ENCODE data around the gene CALR3. TPM values are rescaled to one million over a fixed set of nuclear protein-coding genes. Genes with fewer than 3 reads are reported as not detected.

The CALR3 gene
- total RNA-seq, 4 donors from 2014 or later, result not detected

DNA sequence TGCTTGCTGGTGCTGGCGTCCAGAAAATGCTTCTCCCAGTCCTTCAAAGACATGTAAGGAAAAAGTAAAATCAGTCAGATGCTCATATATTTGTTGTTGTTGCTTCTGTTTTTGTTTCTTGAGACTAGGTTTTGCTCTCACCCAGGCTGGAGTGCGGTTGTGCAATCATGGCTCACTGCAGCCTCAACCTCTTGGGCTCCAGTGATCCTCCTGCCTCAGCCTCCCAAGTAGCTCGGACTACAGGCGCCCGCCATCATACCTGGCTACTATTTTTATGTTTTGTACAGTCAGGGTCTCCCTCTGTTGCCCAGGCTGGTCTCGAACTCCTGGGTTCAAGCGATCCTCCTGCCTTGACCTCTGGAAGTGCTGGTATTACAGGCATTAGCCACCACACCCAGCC, 13.2 kb downstream of the CALR3 start:
- DNase-seq, result no peak
- intact Hi-C loops (cut with DNase I; ENCODE audit: low total_unique reads), result no loop called here
- Histone ChIP-seq H3K4me1 (no peaks in the 10 kb centered on the region), H3K4me3 (no peak overlapping the region), H3K36me3 (no peaks in the 10 kb centered on the region), H3K27ac (no peak overlapping the region), H3K27me3 (no peaks in the 10 kb centered on the region), H3K9me3 (no peaks in the 10 kb centered on the region)
- WGBS, 2 donors (ENCODE audit: low coverage in 1 of 2), result 92 to 100% methylated on average over 1 to 7 of the region's 7 CpGs
- no peak for TF ChIP-seq POLR2AphosphoS5 (IDR thresholded peaks at IDR 0.05)
- TF ChIP-seq EP300 (IDR thresholded peaks at IDR 0.05; ENCODE audit: low read depth), result no peak
- no peak for TF ChIP-seq CTCF (IDR thresholded peaks at IDR 0.05)
- no peak for TF ChIP-seq POLR2A (IDR thresholded peaks at IDR 0.05)
- in situ Hi-C loops (cut with MboI; ENCODE audit: low pct_ligation_motif_present in 1 of 4, low pct_unique_long_range_greater_than_20kb in 1 of 4, low sequenced_read_pairs in 3 of 4), result no loop called here

DNA sequence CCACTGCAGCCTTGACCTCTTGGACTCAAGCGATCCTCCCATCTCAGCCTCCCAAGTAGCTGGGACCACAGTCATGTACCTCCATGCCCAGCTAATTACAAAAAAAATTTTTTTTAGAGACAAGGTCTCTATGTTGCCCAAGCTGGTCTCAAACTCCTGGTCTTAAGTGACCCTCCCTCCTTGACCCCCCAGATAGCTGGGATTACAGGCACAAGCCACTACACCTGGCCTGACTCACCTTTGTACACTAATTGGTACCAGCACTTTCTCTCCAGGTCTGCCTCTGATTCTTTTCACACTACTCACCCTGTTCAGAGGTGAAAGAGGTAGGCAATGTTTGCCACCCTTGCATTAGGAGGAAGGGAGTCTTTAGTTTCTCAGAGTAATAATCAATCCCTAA, 18.7 kb downstream of the CALR3 start:
- intact Hi-C loops (cut with DNase I; ENCODE audit: low total_unique reads), result no loop called here

DNA sequence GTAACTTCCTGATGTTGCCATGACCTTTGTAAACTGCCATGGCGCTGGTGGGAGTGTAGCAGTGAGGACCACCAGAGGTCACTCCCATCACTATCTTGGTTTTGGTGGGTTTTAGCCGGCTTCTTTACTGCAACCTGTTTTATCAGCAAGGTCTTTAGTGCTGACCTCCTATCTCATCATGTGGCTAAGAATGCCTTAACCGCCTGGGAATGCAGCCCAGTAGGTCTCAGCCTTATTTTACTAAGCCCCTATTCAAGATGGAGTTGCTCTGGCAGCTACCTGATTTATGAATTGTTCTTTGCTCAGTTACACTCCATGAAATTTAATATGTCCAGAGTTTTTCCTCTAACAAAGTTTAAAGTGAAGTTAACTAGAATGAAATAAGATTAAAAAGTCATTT, 19.6 kb downstream of the CALR3 start:
- Histone ChIP-seq H3K9me3 (no peaks in the 10 kb centered on the region), H3K27me3 (no peaks in the 10 kb centered on the region), H3K4me1 (peaks cover 0 to 5% (median 2%) of the 10 kb centered on the region in 4 donors), H3K27ac (no peak overlapping the region), H3K4me3 (no peak overlapping the region), H3K36me3 (no peaks in the 10 kb centered on the region)
- in situ Hi-C loops (cut with MboI; ENCODE audit: low pct_ligation_motif_present in 1 of 4, low pct_unique_long_range_greater_than_20kb in 1 of 4, low sequenced_read_pairs in 3 of 4), result no loop called here
- DNase-seq, result no peak
- intact Hi-C loops (cut with DNase I; ENCODE audit: low total_unique reads), result no loop called here
- 83 to 92% methylated on average over 2 to 3 of the region's 3 CpGs for WGBS, 2 donors (ENCODE audit: low coverage in 1 of 2)
- TF ChIP-seq CTCF (IDR thresholded peaks at IDR 0.05), result no peak
- no peak for TF ChIP-seq POLR2A (IDR thresholded peaks at IDR 0.05)
- TF ChIP-seq EP300 (IDR thresholded peaks at IDR 0.05; ENCODE audit: low read depth), result no peak
- no peak for TF ChIP-seq POLR2AphosphoS5 (IDR thresholded peaks at IDR 0.05)

More for the DNA sequence above, 18.7 kb downstream of the CALR3 start:
- no peak for DNase-seq
- H3K9me3 ChIP-seq, result no peaks in the 10 kb centered on the region
- H3K27me3 ChIP-seq, result no peaks in the 10 kb centered on the region
- H3K27ac ChIP-seq, result no peak overlapping the region
- peaks cover 0 to 3% (median 2%) of the 10 kb centered on the region in 4 donors for H3K4me1 ChIP-seq
- TF ChIP-seq EP300 (IDR thresholded peaks at IDR 0.05; ENCODE audit: low read depth) (no peak), CTCF (IDR thresholded peaks at IDR 0.05) (no peak), POLR2A (IDR thresholded peaks at IDR 0.05) (no peak), POLR2AphosphoS5 (IDR thresholded peaks at IDR 0.05) (no peak)
- no peak overlapping the region for H3K4me3 ChIP-seq
- in situ Hi-C loops (cut with MboI; ENCODE audit: low pct_ligation_motif_present in 1 of 4, low pct_unique_long_range_greater_than_20kb in 1 of 4, low sequenced_read_pairs in 3 of 4), result no loop called here
- H3K36me3 ChIP-seq, result no peaks in the 10 kb centered on the region
- WGBS, 2 donors (ENCODE audit: low coverage in 1 of 2), result 96 to 100% methylated on average over 1 of the region's 1 CpG

DNA sequence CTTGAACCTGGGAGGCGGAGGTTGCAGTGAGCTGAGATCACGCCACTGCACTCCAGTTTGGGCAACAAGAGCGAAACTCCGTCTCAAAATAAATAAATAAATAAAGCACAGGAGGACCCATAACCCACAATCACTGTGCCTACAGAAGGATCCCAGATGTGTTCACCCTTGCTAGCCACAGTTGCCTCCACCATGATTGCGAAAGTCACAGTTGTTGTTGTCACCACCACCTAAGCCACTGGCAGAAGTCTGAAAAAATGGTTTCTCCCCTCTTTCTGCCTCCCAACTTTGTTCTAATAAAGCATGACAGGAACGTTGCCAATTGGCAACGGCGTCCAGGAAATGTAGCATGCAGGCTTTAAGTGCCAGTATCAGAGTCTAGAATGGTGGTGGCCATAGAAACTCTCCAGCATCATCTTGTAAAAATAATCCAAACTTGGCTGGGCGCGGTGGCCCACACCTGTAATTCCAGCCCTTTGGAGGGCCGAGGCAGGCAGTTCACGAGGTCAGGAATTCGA, 22.0 kb downstream of the CALR3 start:
- intact Hi-C loops (cut with DNase I; ENCODE audit: low total_unique reads) (no loop called here), in situ Hi-C loops (cut with MboI; ENCODE audit: low pct_ligation_motif_present in 1 of 4, low pct_unique_long_range_greater_than_20kb in 1 of 4, low sequenced_read_pairs in 3 of 4) (no loop called here)
- Histone ChIP-seq H3K27ac (no peak overlapping the region), H3K27me3 (no peaks in the 10 kb centered on the region), H3K4me1 (peaks cover 21 to 27% (median 23%) of the 10 kb centered on the region in 4 donors), H3K9me3 (no peaks in the 10 kb centered on the region), H3K4me3 (no peak overlapping the region), H3K36me3 (no peaks in the 10 kb centered on the region)
- WGBS, 2 donors (ENCODE audit: low coverage in 1 of 2), result 63 to 90% methylated on average over 5 to 13 of the region's 13 CpGs
- DNase-seq, result no peak
- TF ChIP-seq POLR2AphosphoS5 (IDR thresholded peaks at IDR 0.05) (no peak), EP300 (IDR thresholded peaks at IDR 0.05; ENCODE audit: low read depth) (no peak), POLR2A (IDR thresholded peaks at IDR 0.05) (no peak), CTCF (IDR thresholded peaks at IDR 0.05) (no peak)

All from transverse colon (tissue), 4 donors.